C4-2B (cell line): ENCODE results near the gene ATXN1L.

Source experiments
- ZFX ChIP-seq: fragments of 450-650 bp; IDR thresholded peaks from 2 replicates; pipeline ENCODE4 v1.6.1; 2017
- TF ChIP-seq, protein P1 (sequence below): fragments of 450-650 bp; conservative IDR thresholded peaks from 2 replicates; pipeline ENCODE4 v1.5.1; 2017; ENCODE audit warnings: mild to moderate bottlenecking

DNA sequence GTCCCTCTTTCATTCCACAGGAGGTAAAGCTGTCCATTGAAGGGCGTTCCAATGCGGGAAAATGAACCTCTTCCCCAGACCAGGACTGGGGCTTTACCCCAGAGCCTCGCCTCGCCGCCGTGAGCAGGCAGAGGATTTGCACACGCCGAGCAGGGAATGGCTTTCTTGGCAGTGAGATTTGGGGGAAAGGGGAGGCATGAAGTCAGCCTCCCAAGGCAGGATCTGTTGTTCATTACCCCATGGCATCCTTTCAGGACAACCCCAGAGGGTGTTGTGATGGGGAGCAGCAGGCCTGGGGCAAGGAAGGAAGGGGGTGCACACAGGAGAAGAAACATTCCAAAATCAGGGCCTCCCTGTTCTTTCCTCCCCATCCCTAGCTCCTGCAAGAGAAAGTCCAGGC lies 6.0 kb downstream of the ATXN1L start:
- TF ChIP-seq, protein P1, sequence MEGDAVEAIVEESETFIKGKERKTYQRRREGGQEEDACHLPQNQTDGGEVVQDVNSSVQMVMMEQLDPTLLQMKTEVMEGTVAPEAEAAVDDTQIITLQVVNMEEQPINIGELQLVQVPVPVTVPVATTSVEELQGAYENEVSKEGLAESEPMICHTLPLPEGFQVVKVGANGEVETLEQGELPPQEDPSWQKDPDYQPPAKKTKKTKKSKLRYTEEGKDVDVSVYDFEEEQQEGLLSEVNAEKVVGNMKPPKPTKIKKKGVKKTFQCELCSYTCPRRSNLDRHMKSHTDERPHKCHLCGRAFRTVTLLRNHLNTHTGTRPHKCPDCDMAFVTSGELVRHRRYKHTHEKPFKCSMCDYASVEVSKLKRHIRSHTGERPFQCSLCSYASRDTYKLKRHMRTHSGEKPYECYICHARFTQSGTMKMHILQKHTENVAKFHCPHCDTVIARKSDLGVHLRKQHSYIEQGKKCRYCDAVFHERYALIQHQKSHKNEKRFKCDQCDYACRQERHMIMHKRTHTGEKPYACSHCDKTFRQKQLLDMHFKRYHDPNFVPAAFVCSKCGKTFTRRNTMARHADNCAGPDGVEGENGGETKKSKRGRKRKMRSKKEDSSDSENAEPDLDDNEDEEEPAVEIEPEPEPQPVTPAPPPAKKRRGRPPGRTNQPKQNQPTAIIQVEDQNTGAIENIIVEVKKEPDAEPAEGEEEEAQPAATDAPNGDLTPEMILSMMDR = no peak
- no peak for TF ChIP-seq ZFX
